Endothelial cell of umbilical vein (primary cell): ENCODE results near the gene MED27.

Experiments used
- POLR2A ChIP-seq: IDR thresholded peaks from 2 replicates; pipeline ENCODE4 v1.6.1; 2012; ENCODE audit warnings: low read depth, mild to moderate bottlenecking, control low read depth, low read length
- TF ChIP-seq, protein P1 (sequence below), 2 donors: IDR thresholded peaks; 1 replicate in 1 of 2; 2 replicates in 1 of 2; pipeline ENCODE4 v1.5.1; 2011; ENCODE audit warnings: low read length in 2 of 2, mild to moderate bottlenecking in 2 of 2, moderate library complexity in 2 of 2, control low read depth in 1 of 2, inconsistent platforms in 1 of 2, low read depth in 1 of 2; ENCODE audit not compliant: insufficient read depth in 1 of 2; ENCODE audit errors: extremely low read depth in 1 of 2
- TF ChIP-seq, protein P2 (sequence below): IDR thresholded peaks from 2 replicates; pipeline ENCODE4 v1.6.1; 2011; ENCODE audit not compliant: insufficient read depth, insufficient read length

DNA sequence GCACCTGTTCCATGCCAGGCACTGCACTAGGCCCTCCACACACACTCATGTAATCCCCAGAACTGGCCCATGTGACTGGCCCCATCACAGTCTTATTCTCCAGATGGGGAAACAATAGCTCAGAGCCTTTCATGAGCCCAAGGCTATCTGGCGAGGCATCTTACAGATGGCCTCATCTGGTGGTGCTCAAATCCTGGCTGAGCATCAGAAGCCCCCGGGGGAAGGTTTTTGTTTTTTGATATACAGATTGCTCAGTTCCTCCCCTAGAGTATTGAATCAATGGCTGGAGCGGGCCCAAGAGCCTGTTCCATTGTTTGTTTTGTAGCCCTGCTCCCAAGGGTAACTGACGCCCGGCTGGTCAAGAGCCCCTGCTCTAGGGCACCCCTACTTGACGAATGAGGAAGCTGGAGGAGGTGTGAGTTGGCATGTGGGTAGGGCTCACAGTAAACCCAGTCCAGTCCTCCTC is 194.5 kb downstream of the MED27 start:
- TF ChIP-seq, protein P1, sequence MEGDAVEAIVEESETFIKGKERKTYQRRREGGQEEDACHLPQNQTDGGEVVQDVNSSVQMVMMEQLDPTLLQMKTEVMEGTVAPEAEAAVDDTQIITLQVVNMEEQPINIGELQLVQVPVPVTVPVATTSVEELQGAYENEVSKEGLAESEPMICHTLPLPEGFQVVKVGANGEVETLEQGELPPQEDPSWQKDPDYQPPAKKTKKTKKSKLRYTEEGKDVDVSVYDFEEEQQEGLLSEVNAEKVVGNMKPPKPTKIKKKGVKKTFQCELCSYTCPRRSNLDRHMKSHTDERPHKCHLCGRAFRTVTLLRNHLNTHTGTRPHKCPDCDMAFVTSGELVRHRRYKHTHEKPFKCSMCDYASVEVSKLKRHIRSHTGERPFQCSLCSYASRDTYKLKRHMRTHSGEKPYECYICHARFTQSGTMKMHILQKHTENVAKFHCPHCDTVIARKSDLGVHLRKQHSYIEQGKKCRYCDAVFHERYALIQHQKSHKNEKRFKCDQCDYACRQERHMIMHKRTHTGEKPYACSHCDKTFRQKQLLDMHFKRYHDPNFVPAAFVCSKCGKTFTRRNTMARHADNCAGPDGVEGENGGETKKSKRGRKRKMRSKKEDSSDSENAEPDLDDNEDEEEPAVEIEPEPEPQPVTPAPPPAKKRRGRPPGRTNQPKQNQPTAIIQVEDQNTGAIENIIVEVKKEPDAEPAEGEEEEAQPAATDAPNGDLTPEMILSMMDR (IDR thresholded peaks at IDR 0.05; ENCODE audit: extremely low read depth in 1 of 2, insufficient read depth in 1 of 2, low read depth in 1 of 2, low read length in 2 of 2) = no peak
- no peak for TF ChIP-seq POLR2A
- TF ChIP-seq, protein P2, sequence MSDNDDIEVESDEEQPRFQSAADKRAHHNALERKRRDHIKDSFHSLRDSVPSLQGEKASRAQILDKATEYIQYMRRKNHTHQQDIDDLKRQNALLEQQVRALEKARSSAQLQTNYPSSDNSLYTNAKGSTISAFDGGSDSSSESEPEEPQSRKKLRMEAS = no peak
